K562 (cell line): Measurements from ENCODE around the gene FMOD. TPM values are rescaled to one million over a fixed set of nuclear protein-coding genes. Genes with fewer than 3 reads are reported as not detected.

Source experiments
- ATAC-seq: fragments of 200-7000 bp; cut with Tn5 transposase; 3 replicates; pipeline ENCODE4 v1.9.1; 2020; ENCODE audit warnings: moderate library complexity
- BruUV-seq: library from RNA; stranded (reverse); fragments of 400-500 nt; replicated peaks from 2 replicates; lab custom pipeline; 2021; lab: Mats Ljungman, UMichigan
- CTCF ChIA-PET: fragments of 300-600 bp; formaldehyde crosslinking; extraction: SDS; loops from one replicate; lab custom pipeline; 2021; ENCODE audit warnings: low intra/inter-chr PET ratio; lab: Yijun Ruan, JAX
- POLR2A ChIA-PET: fragments of 300-600, 350-650 bp; sonication (Branson Sonifier 250); formaldehyde crosslinking; extraction: SDS; loops from one replicate; lab custom pipeline; 2021; ENCODE audit warnings: antibody characterized with exemption, inconsistent platforms; lab: Yijun Ruan, JAX
- DNase-seq, 4 experiments: peaks; one replicate each; pipeline versions ENCODE4 v3.0.0 to v3.0.0-alpha.2; 2011 to 2018; ENCODE audit warnings: low spot score in 3 of 4, mixed read lengths in 3 of 4; ENCODE audit errors: extremely low read depth in 1 of 4
- FAIRE-seq: peaks from 2 replicates; lab custom pipeline; 2011; peaks lifted over from hg19 to GRCh38; lab: Jason Lieb, UNC
- H2AFZ ChIP-seq: 2 replicates; pipeline ENCODE4 v1.6.0; 2011; ENCODE audit warnings: low read depth, low read length, control low read depth, inconsistent platforms
- H3K27ac ChIP-seq: fragments of 200-600 bp; 3 replicates; pipeline ENCODE4 v1.8.0; 2011; ENCODE audit warnings: low read depth, mild to moderate bottlenecking, control low read depth, inconsistent platforms, low read length, moderate library complexity, mixed read lengths; ENCODE audit errors: extremely low read depth
- H3K27me3 ChIP-seq, 2 experiments: fragments of 300-600 bp in 1 of 2; 2 replicates in 1 of 2; 3 replicates in 1 of 2; pipeline versions ENCODE4 v1.6.0 to v1.8.0; 2011; ENCODE audit warnings: inconsistent platforms in 2 of 2, low read length in 2 of 2, mild to moderate bottlenecking in 1 of 2, mixed read lengths in 1 of 2, moderate library complexity in 1 of 2; ENCODE audit not compliant: control insufficient read depth in 2 of 2, insufficient read depth in 2 of 2
- H3K36me3 ChIP-seq: fragments of 300-600 bp; 3 replicates; pipeline ENCODE4 v1.8.0; 2011; ENCODE audit warnings: mild to moderate bottlenecking, low read length, inconsistent platforms; ENCODE audit not compliant: control insufficient read depth, insufficient read depth
- H3K4me1 ChIP-seq, 2 experiments: fragments of 200-600 bp in 1 of 2; replicated peaks in 1 of 2; 2 replicates in 1 of 2; 3 replicates in 1 of 2; pipeline versions ENCODE4 v1.5.1 to v1.8.0; 2011; ENCODE audit warnings: inconsistent platforms in 2 of 2, low read length in 2 of 2, mild to moderate bottlenecking in 1 of 2, mixed read lengths in 1 of 2, moderate library complexity in 1 of 2; ENCODE audit not compliant: control insufficient read depth in 2 of 2, insufficient read depth in 2 of 2
- H3K4me2 ChIP-seq: 2 replicates; pipeline ENCODE4 v1.6.1; 2011; ENCODE audit warnings: low read length, control low read depth, inconsistent platforms, mixed read lengths; ENCODE audit not compliant: insufficient read depth
- H3K4me3 ChIP-seq: fragments of 200-600 bp; sonication (generic), shearing (Covaris generic); 2 replicates; pipeline ENCODE4 v1.5.1; 2016; ENCODE audit warnings: control low read depth, inconsistent platforms
- H3K79me2 ChIP-seq: fragments of 200-600 bp; 3 replicates; pipeline ENCODE4 v1.8.0; 2011; ENCODE audit warnings: low read length, inconsistent platforms; ENCODE audit not compliant: control insufficient read depth, insufficient read depth
- H3K9ac ChIP-seq, 2 experiments: 2 replicates each; pipeline versions ENCODE4 v1.6.0 to v1.6.1; 2011; ENCODE audit warnings: low read depth in 2 of 2, low read length in 2 of 2, control low read depth in 1 of 2, inconsistent platforms in 1 of 2, mild to moderate bottlenecking in 1 of 2, mixed read lengths in 1 of 2; ENCODE audit not compliant: insufficient read depth in 1 of 2
- H3K9me1 ChIP-seq: one replicate; pipeline ENCODE4 v1.6.0; 2011; ENCODE audit warnings: inconsistent platforms, mild to moderate bottlenecking, low read length, moderate library complexity; ENCODE audit not compliant: control insufficient read depth, insufficient read depth
- H3K9me3 ChIP-seq: replicated peaks from 2 replicates; pipeline ENCODE4 v1.5.1; 2011; ENCODE audit warnings: low read depth, low read length, inconsistent platforms; ENCODE audit not compliant: control insufficient read depth, insufficient read depth
- H4K20me1 ChIP-seq: replicated peaks from 2 replicates; pipeline ENCODE4 v1.6.1; 2011; ENCODE audit warnings: low read length, inconsistent platforms, mixed read lengths; ENCODE audit not compliant: control insufficient read depth, insufficient read depth
- ESRRA ChIP-seq: fragments of 450-650 bp; IDR thresholded peaks from 2 replicates; pipeline ENCODE4 v1.6.1; 2014; ENCODE audit warnings: low read depth, mild to moderate bottlenecking, moderate library complexity, borderline replicate concordance
- ETV1 ChIP-seq: fragments of 450-650 bp; conservative IDR thresholded peaks from 2 replicates; pipeline ENCODE4 v1.6.1; 2016; ENCODE audit warnings: missing genetic modification characterization, control low read depth, low read depth, missing compliant biosample characterization
- ETV6 ChIP-seq, 3 experiments: fragments of 150-350 bp in 1 of 3; sonication (generic) in 1 of 3; formaldehyde crosslinking in 1 of 3; IDR thresholded peaks; 2 replicates each; pipeline versions ENCODE4 v1.6.1 to v1.8.0; 2014 to 2022; ENCODE audit warnings: borderline replicate concordance in 2 of 3, low read depth in 2 of 3, antibody characterized with exemption in 1 of 3, low read length in 1 of 3, mild to moderate bottlenecking in 1 of 3, missing genetic modification reagents in 1 of 3
- SRSF7 ChIP-seq: fragments of 200-400 bp; formaldehyde crosslinking; optimal IDR thresholded peaks from 2 replicates; pipeline ENCODE3; 2017; ENCODE audit warnings: mild to moderate bottlenecking, low read depth, low read length
- WGBS: fragments of 100-300 bp; shearing (Covaris generic); methylation state at CpG from one replicate; pipeline ENCODE4 v1.1.6; 2016; ENCODE audit warnings: low coverage, mixed read lengths; ENCODE audit not compliant: insufficient coverage; ENCODE audit errors: missing lambda C conversion rate; 5-methylcytosine and 5-hydroxymethylcytosine counted together
- in situ Hi-C: fragments of 300-500 bp; cut with MboI; formaldehyde crosslinking; loops from 4 replicates; pipeline ENCODE4 v1.15.0; 2018; ENCODE audit warnings: inconsistent platforms, mixed read lengths
- intact Hi-C: fragments of 100-400 bp; cut with micrococcal nuclease; formaldehyde crosslinking; loops from 2 replicates; pipeline ENCODE4 v1.14.2; 2022
- polyA plus RNA-seq, 8 experiments: library from polyadenylated mRNA; depleted of rRNA in 4 of 8; stranded (reverse) in 5 of 8; unstranded in 3 of 8; fragments of >200 nt; fragmentation: Nextera tagmentation in 2 of 8; fragmentation: Illumina TruSeq in 1 of 8; extraction: Ambion mirVana in 2 of 8; extraction: Trizol in 1 of 8; gene quantifications; 2 replicates each; pipeline versions ENCODE4 v1.2.1 to v1.2.3, GENCODE V29; 2011 to 2014; ENCODE audit warnings: inconsistent platforms in 1 of 8, missing spikeins in 1 of 8
- total RNA-seq, 7 experiments: library from RNA; depleted of rRNA in 6 of 7; stranded (reverse); fragments of >200 nt in 6 of 7; fragmentation: Illumina TruSeq in 2 of 7; extraction: Trizol in 2 of 7; gene quantifications; 2 replicates each; pipeline versions ENCODE4 v1.2.1 to v1.2.3, GENCODE V29; 2011 to 2021; ENCODE audit warnings: low replicate concordance in 1 of 7
- TF ChIP-seq, protein P1 (sequence below), 2 experiments: fragments of 450-650 bp; conservative IDR thresholded peaks; 2 replicates each; pipeline ENCODE4 v1.6.1; 2017; ENCODE audit warnings: mild to moderate bottlenecking in 2 of 2, moderate library complexity in 2 of 2

FMOD gene
- total and polyA plus RNA-seq, 9 of the 15 experiments (the other 6 are each of a cell fraction or from before 2014, with no cell fraction given): 0.03 to 0.13 (median 0.03) TPM; not detected in 6

DNA sequence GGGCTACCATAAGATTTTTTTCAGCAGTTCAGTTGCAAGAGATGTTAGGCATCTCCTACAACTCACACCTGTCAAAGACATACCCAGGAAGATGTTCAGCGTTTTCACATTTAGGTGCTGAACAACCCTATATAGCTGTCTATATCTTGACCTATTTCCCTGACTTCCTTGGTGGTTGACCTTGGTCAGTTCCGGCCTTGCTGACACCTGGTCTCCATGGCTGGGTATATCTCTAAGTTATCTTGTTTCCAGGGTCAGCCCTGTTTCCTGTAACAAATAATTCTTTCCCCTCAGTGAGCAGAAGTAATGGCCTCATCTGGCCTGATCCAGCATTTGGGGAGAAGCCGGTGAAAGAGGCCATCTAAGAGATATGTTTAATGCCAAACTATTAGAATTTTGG lies 48.0 kb downstream of the FMOD start:
- Histone ChIP-seq H3K79me2 (peaks cover 20% of the 10 kb centered on the region; the same call in 2 of the 3 replicates), H4K20me1 (peaks cover 14% of the 10 kb centered on the region), H3K9me1 (peaks cover 8% of the 10 kb centered on the region), H3K9ac (peak overlapping the region in 1 of 2 experiments; percentile 87; a peak in 2 of 4 replicates), H3K27me3 (no peaks in the 10 kb centered on the region), H3K4me1 (peaks cover 66 to 73% of the 10 kb centered on the region in 2 experiments), H2AFZ (no peak overlapping the region)
- FAIRE-seq: no peak
- CTCF ChIA-PET: no interaction called here
- intact Hi-C loops: no loop called here
- no peak for ATAC-seq
- 23% methylated on average over 3 of the region's 3 CpGs for WGBS
- no TSS peak for BruUV-seq
- no peak for DNase-seq
- TF ChIP-seq ESRRA (peak; percentile 43; the same call in 1 of the 2 replicates), SRSF7 (no peak), ETV6 (IDR thresholded peaks at IDR 0.05; ENCODE audit: borderline replicate concordance in 1 of 2, low read depth in 2 of 2, low read length in 1 of 2) (0 out of 4 replicates have a peak, but pooled peaks of 1 of the 2 experiments have one; percentile 18), ETV6 (CRISPR knock-in tag; IDR thresholded peaks at IDR 0.05; ENCODE audit: borderline replicate concordance) (no peak), ETV1 (peak; percentile 63; the same call in 1 of the 2 replicates)
- TF ChIP-seq, protein P1, sequence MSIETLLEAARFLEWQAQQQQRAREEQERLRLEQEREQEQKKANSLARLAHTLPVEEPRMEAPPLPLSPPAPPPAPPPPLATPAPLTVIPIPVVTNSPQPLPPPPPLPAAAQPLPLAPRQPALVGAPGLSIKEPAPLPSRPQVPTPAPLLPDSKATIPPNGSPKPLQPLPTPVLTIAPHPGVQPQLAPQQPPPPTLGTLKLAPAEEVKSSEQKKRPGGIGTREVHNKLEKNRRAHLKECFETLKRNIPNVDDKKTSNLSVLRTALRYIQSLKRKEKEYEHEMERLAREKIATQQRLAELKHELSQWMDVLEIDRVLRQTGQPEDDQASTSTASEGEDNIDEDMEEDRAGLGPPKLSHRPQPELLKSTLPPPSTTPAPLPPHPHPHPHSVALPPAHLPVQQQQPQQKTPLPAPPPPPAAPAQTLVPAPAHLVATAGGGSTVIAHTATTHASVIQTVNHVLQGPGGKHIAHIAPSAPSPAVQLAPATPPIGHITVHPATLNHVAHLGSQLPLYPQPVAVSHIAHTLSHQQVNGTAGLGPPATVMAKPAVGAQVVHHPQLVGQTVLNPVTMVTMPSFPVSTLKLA (conservative IDR thresholded peaks at IDR 0.05): 0 out of 4 replicates have a peak, but pooled peaks of 1 of the 2 experiments have one; percentile 8
- TF ChIP-seq, all 486 proteins: peak for 4
- no peak overlapping the region; the same call in 2 of the 3 replicates for H3K27ac ChIP-seq
- POLR2A ChIA-PET: interaction anchor here (0.7 kb wide), 1 partner anchor 59 kb away, joined by 3 read pairs; no protein-coding TSS in a partner anchor
- no peak overlapping the region for H3K4me3 ChIP-seq
- peaks cover 6% of the 10 kb centered on the region for H3K36me3 ChIP-seq
- no peaks in the 10 kb centered on the region for H3K9me3 ChIP-seq
- in situ Hi-C loops: no loop called here
- H3K4me2 ChIP-seq: peak overlapping the region; percentile 37; the same call in 1 of the 2 replicates
